Measurements from ENCODE around the gene DUOX1.

The DUOX1 gene

DNA sequence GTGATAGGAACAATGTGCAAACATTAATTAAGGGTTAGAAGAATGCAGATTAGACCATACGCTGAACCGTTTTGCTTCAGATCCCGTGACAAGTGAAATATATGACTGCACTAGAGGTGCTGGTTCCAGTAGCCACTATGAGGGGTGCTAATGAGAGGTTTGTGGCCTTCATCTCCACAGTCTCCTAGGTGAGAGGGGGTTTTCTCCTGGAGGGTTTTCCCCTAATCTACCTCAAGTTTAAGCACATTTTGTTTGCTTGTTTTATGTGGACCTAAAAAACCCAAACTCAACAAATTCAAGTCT lies 71.7 kb downstream of the DUOX1 start:
- Mint-ChIP-seq H3K4me1 (peaks cover 9% of the 10 kb centered on the region), H3K9me3 (no peaks in the 10 kb centered on the region), H3K27ac (no peak overlapping the region), H3K27me3 (ENCODE audit: low read depth) (peaks cover 7% of the 10 kb centered on the region), H3K4me3 (no peak overlapping the region), H3K36me3 (ENCODE audit: low read depth) (no peaks in the 10 kb centered on the region)
- TF ChIP-seq, protein P1, sequence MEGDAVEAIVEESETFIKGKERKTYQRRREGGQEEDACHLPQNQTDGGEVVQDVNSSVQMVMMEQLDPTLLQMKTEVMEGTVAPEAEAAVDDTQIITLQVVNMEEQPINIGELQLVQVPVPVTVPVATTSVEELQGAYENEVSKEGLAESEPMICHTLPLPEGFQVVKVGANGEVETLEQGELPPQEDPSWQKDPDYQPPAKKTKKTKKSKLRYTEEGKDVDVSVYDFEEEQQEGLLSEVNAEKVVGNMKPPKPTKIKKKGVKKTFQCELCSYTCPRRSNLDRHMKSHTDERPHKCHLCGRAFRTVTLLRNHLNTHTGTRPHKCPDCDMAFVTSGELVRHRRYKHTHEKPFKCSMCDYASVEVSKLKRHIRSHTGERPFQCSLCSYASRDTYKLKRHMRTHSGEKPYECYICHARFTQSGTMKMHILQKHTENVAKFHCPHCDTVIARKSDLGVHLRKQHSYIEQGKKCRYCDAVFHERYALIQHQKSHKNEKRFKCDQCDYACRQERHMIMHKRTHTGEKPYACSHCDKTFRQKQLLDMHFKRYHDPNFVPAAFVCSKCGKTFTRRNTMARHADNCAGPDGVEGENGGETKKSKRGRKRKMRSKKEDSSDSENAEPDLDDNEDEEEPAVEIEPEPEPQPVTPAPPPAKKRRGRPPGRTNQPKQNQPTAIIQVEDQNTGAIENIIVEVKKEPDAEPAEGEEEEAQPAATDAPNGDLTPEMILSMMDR (IDR thresholded peaks at IDR 0.05; ENCODE audit: unreplicated experiment in 3 of 3): no peak

DNA sequence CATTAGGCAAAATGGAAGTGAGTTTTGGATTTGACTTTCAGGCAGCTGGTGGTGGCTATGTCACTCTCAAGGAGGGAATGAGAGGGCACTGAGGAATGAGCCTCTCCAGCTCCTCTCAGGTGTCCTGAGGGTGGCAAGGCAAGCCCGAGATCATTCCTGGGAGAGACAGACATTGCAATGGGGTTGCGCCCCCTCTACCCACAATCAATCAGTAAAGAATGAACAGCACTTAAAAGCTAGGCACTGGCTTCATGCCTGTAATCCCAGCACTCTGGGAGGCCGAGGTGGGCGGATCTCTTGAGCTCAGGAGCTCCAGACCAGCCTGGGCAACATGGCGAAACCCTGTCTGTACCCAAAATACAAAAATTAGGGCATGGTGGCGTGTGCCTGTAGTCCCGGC lies 72.1 kb downstream of the DUOX1 start:
- peaks cover 9% of the 10 kb centered on the region for H3K4me1 Mint-ChIP-seq
- H3K9me3 Mint-ChIP-seq: no peaks in the 10 kb centered on the region
- TF ChIP-seq, protein P1 (IDR thresholded peaks at IDR 0.05; ENCODE audit: unreplicated experiment in 3 of 3): no peak
- no peaks in the 10 kb centered on the region for H3K36me3 Mint-ChIP-seq (ENCODE audit: low read depth)
- H3K27me3 Mint-ChIP-seq (ENCODE audit: low read depth): peaks cover 11% of the 10 kb centered on the region
- no peak overlapping the region for H3K27ac Mint-ChIP-seq
- H3K4me3 Mint-ChIP-seq: no peak overlapping the region

DNA sequence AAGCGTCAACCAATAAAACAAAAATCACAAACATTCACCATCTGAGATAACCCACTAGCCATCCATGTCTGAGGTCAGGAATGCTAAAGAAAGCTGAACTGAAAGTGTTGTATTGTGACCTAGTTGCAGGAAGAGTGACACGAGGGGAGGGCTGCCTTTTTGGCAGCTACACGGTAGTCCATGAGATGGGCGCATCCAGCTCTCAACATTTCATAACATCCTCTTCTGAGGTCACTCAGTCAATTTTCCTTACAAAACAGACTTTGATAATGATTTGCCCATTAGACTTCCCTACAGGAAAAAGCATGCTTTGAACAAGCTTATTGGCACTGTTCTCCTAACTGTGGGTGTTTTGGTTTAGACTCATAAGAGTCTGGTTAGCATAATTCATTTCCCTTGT lies 73.4 kb downstream of the DUOX1 start:
- Mint-ChIP-seq H3K36me3 (ENCODE audit: low read depth) (no peaks in the 10 kb centered on the region), H3K9me3 (no peaks in the 10 kb centered on the region), H3K27ac (peak overlapping the region in 1 of 3 experiments; percentile 69), H3K4me1 (peaks cover 9% of the 10 kb centered on the region), H3K4me3 (no peak overlapping the region), H3K27me3 (ENCODE audit: low read depth) (peaks cover 17% of the 10 kb centered on the region)
- TF ChIP-seq, protein P1 (IDR thresholded peaks at IDR 0.05; ENCODE audit: unreplicated experiment in 3 of 3): no peak

DNA sequence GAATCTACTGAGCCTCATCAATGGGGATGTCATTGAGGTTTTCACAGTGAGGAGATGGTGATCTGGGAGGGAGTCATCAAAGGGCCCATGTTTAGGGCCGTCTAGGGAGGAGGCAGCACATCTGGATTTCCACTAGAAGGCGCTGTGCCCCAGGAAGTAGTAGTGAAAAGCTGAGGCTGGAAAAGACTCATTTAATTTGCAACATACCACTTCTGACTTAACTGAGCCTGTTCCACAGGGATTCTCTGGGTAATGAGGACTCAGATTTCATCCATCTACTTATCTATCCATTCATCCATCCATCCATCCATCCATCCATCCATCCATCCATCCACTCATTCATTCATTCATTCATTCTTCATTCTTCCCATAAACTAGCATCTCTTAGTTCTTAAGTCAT lies 75.4 kb downstream of the DUOX1 start:
- no peak overlapping the region for H3K27ac Mint-ChIP-seq
- H3K4me1 Mint-ChIP-seq: peaks cover 9% of the 10 kb centered on the region
- TF ChIP-seq, protein P1 (IDR thresholded peaks at IDR 0.05; ENCODE audit: unreplicated experiment in 3 of 3): peak; percentile 62 to 76 (median 69)
- peak overlapping the region in 1 of 3 experiments; percentile 49 for H3K4me3 Mint-ChIP-seq
- peaks cover 2% of the 10 kb centered on the region for H3K9me3 Mint-ChIP-seq
- H3K36me3 Mint-ChIP-seq (ENCODE audit: low read depth): no peaks in the 10 kb centered on the region
- H3K27me3 Mint-ChIP-seq (ENCODE audit: low read depth): peaks cover 17% of the 10 kb centered on the region

DNA sequence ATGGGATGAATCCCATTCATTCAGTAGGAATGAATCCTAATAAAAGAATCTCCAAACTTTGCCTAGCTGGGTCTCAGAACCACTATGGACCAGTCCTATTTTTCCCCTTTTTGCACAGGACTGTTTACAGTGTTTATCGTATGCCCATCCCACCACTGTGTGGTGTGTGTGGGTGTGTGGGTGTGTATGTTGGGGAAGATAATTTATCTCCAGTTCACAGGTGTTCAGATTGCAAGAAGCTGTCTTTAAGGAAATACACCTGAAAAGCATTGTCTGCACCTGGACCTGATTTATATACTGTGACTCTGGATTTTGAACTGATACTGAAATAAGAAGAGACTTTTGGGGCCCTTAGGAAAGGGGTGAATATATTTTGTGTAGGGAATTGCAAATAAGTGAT lies 82.7 kb downstream of the DUOX1 start:
- Mint-ChIP-seq H3K36me3 (ENCODE audit: low read depth) (no peaks in the 10 kb centered on the region), H3K9me3 (peaks cover 6% of the 10 kb centered on the region), H3K4me3 (no peak overlapping the region), H3K27me3 (ENCODE audit: low read depth) (peaks cover under 1% of the 10 kb centered on the region), H3K27ac (no peak overlapping the region), H3K4me1 (no peaks in the 10 kb centered on the region)
- TF ChIP-seq, protein P1 (IDR thresholded peaks at IDR 0.05; ENCODE audit: unreplicated experiment in 3 of 3): no peak
